Activated CD8-positive, alpha-beta memory T cell treated with anti-CD3 and anti-CD28 coated beads for 48 hours (primary cell): ENCODE data around the gene PPP1CA.
"Not testable (repeated sequence)": the region's sequence is repeated elsewhere in the genome, so short reads cannot be mapped to it uniquely, and the experiment has no call there.

Experiments
- DNase-seq, 3 experiments: peaks; one replicate each; pipeline ENCODE4 v3.0.0-alpha.2; 2020; ENCODE audit warnings: low read depth in 2 of 3, low spot score in 2 of 3

PPP1CA gene

DNA sequence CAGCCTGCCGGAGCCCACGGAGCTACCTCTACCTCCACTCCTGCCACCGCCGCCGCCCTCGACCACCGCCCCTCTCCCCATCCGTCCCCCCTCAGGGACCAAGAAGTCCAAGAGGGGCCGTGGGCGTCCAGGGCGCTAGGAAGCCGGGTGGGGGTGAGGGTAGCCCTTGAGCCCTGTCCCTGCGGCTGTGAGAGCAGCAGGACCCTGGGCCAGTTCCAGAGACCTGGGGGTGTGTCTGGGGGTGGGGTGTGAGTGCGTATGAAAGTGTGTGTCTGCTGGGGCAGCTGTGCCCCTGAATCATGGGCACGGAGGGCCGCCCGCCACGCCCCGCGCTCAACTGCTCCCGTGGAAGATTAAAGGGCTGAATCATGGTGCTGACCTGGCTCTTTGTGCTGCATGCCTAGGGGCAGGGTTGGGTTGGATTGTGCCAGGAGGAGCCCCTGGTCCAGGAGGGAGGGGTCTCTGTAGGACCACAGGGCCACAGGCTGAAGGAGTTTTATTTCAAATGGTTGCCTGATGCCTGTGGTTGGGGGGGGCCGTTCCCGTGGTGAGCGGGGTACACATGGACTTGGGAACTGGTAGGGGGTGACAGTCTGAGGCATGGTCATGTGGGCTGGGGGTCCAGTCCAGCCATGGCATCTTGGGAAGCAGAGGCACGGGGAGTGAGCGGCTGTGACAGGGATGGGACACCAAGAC lies 33.5 kb upstream of the PPP1CA start:
- DNase-seq = no peak

DNA sequence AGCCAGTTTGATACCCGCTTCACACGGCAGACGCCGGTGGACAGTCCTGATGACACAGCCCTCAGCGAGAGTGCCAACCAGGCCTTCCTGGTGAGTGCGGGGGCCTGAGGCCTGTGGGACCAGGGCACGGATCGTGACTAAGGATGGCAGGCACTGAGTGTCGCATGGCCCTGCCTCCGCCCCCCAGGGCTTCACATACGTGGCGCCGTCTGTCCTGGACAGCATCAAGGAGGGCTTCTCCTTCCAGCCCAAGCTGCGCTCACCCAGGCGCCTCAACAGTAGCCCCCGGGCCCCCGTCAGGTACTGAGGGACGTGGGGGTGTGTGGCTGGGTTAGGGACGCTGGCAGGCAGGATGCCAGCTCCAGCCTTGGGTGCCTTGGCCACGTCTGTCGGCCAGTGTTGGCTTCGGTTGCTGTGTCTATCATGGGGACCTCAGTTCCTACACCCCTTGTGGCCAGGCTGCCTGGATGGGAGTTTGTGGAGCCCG lies 32.8 kb upstream of the PPP1CA start:
- no peak for DNase-seq

DNA sequence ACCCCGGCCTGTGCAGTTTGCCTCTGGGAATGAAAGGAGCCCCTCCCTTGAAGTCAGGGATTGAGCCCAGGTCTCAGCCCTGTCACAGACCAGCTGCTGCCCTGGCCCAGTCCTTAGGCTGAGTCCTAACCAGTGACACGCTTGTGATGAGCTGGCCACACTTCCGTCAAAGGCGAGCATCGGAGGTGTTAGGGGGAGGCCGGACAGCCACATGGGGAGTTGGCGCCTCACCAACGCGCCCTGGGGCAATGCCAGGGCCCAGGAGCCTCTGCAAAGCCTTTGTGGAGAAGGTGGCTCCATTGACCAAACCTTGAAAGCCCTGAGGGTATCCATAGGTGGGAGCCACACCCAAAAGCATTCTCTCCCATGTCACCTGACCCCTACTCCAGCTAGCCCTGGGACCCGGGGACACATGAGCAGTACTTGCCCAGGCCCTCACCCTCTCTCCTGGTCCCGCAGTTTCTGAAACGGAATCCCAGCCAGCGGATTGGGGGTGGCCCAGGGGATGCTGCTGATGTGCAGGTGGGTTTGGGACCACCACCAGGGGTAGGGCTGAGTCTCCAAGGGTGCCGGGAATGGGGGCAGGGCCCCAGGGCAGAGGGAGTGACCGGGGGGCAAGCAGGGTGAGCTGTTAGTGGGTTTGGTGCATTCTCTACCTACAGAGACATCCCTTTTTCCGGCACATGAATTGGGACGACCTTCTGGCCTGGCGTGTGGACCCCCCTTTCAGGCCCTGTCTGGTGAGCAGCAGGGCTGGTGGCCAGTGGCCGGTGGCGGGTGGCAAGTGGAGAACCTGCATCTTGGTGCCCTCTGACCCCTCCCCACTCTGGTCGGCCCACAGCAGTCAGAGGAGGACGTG lies 32.1 kb upstream of the PPP1CA start:
- no peak for DNase-seq

DNA sequence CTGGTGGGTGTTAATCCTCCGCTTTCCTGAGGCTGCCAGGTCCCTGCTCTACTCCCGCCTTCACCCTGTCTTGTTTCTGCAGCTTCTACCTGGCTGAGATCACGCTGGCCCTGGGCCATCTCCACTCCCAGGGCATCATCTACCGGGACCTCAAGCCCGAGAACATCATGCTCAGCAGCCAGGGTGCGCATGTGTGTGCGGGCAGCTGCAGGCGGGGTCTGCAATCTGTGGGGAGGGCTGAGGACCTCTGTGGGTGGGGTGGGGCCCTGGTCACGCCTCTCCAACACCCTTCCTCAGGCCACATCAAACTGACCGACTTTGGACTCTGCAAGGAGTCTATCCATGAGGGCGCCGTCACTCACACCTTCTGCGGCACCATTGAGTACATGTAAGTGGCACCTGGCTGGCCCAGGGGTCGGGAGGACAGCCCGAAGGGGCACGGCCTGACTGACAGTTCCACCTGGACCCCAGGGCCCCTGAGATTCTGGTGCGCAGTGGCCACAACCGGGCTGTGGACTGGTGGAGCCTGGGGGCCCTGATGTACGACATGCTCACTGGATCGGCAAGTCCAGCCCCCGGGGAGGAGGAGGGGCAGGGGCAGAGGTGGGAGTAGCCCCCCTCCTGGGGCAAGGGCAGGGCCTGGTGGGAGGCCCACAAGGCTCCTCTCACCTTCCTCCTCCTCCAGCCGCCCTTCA lies 31.1 kb upstream of the PPP1CA start:
- no peak for DNase-seq

DNA sequence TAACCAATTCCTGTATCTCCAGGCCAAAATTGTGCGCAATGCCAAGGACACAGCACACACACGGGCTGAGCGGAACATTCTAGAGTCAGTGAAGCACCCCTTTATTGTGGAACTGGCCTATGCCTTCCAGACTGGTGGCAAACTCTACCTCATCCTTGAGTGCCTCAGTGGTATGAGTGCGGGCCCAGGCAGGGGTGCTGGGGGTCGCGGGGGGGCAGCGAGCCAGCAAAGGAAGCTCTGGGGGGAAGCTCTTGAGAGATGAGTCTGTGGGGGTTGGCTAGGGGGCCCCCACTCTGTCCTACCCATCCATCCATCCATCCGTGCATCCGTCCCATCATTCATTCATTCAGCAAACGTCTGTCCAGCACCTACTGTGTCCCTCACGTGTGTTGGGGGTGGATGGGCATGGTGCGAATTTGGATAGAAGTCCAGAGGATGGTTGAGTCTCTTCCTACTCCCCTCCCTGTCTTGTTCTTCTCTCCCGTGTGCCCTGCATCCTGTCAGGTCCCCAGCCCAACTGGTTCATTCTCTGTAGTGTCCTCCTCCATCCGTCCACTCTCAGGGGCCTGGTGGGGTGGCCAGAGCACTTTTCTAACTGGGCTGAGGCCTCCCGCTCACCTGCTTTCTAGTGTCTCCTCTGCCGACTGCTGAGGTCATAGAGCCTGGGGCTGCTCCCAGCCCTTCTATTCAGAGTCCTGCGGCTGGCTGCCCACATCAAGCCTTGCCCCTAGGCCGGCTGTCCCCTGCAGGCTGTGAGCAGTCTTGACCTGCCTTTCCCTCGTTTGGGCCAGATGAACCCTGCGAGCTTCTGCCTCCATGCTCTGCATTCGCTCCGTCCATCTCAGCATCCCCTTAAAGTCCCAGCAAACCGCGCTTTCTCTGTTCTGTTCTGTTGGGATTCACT lies 29.9 kb upstream of the PPP1CA start:
- no peak for DNase-seq

DNA sequence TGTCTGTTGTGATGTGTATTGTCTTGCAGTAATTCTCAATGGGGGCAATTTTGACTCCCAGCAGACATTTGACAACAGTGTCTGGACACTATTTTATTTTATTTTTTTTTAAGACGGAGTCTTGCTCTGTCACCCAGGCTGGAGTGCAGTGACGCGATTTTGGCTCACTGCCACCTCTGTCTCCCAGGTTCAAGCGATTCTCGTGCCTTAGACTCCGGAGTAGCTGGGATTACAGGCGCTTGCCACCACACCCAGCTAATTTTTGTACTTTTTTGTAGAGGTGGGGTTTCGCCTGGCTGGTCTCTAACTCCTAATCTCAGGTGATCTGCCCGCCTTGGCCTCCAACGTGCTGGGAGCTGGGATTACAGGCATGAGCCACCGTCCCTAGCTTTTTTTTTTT lies 28.1 kb upstream of the PPP1CA start:
- no peak for DNase-seq

DNA sequence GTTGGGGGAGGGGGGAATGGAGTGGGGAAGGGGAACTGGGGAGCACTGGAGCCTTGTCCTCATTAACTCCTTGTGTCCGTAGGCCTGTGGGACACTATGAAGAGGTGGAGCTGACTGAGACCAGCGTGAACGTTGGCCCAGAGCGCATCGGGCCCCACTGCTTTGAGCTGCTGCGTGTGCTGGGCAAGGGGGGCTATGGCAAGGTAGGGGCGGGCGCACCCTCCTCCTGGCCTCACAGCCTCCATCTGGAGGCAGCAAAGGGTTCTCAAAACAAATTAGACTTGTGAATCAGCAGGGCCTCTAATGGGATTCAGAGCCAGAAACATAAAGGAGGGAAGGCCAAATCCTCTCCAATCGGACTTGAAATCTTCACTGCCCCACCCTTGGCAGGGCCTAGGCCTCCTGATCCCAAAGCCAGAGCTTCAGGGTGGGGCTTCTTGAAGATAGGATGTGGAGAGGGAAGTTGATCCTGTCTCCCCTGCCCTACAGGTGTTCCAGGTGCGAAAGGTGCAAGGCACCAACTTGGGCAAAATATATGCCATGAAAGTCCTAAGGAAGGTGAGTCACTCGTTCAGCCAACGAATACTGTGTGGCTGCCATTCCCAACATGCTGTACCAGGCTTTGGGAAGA lies 27.5 kb upstream of the PPP1CA start:
- DNase-seq = no peak

DNA sequence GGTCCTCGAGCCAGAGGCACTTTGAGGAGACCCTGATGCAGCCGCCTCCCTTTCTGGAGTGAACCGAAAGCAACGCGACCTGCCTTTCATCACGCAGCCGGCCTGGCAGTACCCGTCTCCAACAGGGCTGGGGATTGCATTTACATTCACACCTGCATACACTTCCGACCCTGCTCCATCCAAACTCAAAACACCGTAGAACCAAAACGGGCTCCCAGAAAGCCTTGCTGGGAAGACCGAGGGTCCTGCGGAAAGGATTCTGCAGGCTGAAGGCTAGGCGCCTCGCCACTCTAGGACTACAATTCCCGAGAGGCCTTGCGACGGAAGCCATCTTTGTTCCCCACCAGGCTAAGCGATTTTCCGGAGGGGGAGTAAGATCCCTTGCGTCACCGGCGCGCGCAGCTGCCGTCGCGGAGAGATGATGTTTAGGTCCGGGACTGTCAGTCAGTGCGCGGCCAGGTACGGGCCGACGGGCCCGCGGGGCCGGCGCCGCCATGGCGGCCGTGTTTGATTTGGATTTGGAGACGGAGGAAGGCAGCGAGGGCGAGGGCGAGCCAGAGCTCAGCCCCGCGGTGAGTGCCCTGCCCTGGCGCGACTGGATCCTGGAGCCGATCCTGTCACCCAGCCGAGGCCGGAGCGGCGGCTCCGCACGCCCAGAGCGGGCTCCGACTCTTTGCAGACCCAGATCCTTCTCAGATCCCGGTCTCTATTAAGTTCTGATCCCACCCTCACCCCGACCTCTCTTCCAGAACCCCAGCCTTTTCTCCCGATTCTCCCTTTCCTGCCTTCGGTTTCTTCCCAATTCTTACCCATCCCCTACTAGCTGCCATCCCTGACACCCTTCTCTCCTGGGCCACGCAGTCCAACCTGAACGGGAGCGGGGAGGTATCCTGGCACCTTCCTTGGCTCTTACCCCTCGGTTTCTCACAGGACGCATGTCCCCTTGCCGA lies 26.7 kb upstream of the PPP1CA start, which contains the start of gene RPS6KB2:
TSS of gene RPS6KB2 (plus strand) at position 443 of the 950 bp plus-strand sequence. CDS start at position 495, 52 bp downstream.
- DNase-seq = peak; percentile 95 to 100 (median 100)

DNA sequence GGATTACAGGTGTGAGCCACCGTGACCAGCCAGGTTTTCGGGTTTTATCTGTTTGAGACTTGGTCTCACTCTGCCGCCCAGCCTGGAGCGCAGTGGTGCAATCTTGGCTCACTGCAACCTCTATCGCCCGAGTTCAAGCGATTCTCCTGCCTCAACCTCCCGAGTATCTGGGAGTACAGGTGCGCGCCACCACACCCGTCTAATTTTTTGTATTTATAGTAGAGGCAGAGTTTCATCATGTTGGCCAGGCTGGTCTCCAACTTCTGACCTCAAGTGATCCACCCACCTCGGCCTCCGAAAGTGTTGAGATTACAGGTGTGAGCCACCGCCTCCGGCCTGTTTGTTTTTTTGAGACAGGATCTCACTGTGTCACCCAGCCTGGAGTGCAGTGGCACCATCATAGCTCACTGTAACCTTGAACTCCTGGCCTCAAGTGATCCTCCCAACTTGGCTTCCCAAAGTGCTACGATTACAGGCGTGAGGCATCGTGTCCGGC lies 25.8 kb upstream of the PPP1CA start:
- DNase-seq = not testable (repeated sequence)

DNA sequence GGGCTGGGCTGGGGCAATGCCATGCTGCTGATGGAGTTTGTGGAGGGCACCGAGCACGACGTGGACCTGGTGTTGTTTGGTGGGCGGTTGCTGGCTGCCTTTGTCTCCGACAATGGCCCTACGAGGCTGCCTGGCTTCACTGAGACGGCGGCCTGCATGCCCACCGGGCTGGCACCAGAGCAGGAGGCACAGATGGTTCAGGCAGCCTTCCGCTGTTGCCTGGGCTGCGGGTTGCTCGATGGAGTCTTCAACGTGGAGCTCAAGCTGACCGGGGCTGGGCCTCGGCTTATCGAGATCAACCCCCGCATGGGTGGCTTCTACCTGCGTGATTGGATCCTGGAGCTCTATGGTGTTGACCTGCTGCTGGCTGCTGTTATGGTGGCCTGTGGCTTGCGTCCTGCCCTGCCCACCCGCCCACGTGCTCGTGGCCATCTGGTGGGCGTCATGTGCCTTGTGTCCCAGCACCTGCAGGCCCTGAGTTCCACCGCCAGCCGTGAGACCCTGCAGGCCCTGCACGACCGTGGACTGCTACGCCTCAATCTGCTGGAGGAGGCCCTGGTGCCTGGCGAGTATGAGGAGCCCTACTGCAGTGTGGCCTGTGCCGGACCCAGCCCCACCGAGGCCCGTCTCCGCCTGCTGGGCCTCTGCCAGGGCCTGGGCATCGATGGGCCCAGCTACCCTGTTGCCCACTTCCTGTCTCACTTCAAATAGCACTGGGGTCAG lies 22.4 kb upstream of the PPP1CA start:
- no peak for DNase-seq

DNA sequence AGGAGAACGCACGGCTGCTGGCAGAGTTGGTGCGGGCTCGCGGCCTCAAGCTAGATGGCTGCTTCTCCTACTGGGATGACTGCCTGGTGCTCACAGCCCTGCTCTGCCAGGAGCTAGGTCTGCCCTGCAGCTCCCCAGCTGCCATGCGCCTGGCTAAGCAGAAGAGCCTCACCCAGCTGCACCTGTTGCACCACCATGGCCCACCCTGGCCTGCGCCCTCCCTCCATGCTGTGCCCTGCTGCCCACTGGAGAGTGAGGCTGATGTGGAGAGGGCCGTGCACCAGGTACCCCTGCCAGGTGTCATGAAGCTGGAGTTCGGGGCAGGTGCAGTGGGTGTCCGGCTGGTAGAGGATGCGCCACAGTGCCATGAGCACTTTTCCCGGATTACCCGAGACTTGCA lies 21.8 kb upstream of the PPP1CA start:
- DNase-seq = no peak

DNA sequence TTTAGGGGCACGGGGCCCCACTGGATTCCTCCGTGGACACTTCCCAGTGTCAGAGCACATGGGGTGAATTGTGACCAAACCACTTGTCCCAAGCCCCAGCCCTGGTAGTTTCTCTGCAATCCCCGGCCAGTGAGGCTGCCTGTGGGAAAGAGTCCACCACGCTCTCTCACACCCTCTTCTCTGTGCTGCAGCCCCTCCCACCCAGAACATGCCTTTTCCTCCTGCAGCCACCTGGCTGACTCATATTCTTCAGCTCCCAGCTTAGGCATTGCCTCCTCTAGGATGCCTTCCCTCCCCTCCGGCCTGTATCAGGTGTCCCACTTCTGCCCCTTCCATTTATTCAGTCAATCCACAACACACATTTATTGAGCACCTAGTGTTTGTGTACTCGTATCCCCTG lies 21.2 kb upstream of the PPP1CA start:
- no peak for DNase-seq

DNA sequence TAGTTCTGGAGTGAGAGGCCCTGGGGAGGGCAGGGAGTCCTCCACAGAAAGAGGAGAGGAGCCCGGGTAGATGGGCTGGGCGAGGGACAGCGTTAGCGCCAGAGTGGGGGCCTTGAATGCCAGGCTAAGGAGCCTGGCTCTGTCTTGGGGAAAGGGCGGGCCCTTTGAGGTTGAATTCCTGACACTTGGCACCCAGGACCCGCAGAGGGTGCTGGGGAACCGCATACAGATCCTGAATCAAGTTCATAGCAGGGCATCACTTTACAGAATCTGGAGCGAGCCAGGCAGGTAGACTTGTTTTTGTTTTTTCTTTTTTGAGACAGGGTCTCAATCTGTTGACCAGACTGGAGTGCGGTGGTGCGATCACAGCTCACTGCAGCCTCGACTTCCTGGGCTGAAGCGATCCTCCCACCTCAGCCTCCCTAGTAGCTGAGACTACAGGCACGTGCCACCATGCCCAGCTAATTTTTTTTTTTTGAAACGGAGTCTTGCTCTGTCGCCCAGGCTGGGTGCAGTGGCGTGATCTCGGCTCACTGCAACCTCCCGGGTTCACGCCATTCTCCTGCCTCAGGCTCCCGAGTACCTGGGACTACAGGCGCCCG lies 19.9 kb upstream of the PPP1CA start:
- no peak for DNase-seq

DNA sequence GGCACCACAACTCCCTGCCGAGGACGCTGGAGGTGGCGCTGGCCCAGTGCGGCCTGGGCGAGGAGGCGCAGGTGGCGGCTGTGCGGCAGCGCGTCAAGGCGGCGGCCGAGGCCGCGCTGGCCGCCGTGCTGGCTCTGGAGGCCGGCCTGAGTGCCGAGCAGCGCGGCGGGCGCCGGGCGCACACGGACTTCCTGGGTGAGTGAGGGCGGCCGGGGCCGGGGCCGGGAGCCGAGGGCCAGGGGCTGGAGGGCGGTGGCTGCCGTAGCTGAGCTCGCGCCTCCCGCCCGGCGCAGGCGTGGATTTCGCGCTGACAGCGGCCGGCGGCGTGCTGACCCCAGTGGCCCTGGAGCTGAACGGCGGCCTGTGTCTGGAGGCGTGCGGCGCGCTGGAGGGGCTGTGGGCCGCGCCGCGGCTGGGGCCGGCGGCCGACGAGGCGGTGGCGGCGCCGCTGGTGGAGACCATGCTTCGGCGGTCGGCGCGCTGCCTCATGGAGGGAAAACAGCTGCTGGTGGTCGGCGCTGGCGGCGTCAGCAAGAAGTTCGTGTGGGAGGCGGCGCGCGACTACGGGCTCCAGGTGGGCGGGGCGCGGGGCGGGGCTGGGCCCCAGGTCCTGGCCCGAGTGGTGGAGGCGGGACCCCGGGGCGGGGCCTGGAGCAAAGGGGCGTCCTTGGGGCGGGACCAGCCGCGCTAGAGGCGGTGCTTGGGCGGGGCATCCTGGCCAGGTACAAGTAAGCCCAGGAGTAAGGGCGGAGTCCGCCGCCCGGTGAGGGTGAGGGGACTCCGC lies 19.2 kb upstream of the PPP1CA start:
- DNase-seq = peak; percentile 98

DNA sequence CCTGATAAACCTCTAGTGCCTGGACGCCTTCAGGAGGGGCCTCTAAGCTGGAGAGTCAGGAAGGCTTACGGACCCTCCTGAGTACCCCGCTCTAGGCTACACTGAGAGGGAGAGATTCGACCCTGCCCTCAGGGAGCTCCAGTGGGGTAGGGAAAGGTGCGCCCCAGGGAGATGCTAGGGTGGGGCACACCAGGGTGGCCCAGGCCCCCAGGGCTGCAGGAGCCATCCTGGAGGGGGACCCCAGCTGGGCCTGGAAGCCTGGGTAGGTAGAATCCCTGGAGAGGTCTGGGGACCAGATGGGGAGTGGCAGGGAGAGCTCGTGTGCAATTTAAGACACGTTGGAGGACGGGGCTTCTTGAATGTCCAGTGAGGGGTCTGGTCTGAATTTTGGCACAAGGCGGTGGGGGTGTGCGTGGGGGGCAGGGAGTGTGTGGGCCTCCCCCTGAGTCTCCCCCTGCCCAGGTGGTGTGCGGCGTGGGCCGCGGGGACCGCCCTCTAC lies 18.5 kb upstream of the PPP1CA start:
- no peak for DNase-seq

DNA sequence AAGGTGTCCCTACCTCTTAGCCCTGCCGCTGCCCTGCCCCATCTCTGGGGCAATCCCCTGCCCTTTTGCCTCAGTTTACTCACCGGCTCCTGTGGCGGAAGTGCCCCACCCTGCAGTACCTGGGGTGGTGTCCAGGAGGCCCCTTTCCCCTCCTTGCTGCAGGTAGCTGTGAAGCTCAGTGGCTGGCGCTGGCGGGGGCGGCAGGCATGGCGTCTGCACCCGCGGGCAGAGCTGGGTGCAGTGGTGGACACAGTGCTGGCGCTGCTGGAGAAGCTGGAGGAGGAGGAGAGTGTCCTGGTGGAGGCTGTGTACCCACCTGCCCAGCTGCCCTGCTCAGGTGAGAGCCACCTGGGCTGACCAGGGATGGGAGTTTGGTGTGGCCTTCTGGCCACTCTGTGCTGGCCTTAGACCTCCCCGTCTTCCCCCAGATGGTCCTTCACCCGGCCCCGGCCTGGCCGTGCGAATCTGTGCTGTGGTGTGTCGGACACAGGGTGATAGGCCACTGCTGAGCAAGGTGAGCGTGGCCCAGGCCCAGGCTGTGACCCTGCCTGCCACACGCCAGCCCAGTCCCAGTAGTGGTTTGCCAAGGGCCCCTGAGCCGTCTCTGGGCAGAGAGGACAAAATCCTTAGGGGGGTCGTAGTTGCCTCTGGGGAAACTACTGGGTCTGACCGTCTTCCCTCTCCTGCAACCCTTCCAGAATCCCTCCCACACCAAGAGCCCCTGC lies 17.8 kb upstream of the PPP1CA start:
- DNase-seq = no peak
